HG02852 (cell line): ENCODE measurements around the gene HOXC5.

Experiments used
- ATAC-seq: cut with Tn5 transposase; IDR thresholded peaks from one replicate; pipeline ENCODE4 v1.9.1; 2021; ENCODE audit warnings: mild to moderate bottlenecking, moderate library complexity; ENCODE audit not compliant: unreplicated experiment

The HOXC5 gene

GRCh38 chr12:54032627-54033100, at the start of gene HOXC5:
HOXC5 (plus strand) TSS chr12:54033050; CDS start chr12:54033123, 73 bp downstream.
- ATAC-seq = no peak

DNA sequence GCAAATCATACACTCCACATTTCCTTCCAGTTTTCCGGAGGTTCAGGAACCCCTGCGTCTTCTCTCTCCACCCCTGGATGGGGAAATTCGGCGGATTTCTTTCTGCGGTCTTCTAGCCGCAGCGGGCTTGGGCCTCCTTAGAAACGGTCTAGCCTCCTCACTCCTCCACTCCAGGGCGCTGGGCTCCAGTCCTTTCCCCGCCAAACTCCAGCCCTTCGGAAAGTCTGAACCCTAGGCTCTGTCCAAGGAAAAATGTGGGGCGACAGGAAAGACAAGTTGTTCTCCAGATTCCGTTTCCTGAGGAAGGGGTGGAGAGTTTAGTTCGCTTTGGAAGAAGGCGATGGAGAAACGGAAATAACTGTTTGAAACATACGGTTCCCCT, 49.3 kb upstream of the HOXC5 start:
- no peak for ATAC-seq

GRCh38 chr12:53983950-53984572, 48.8 kb upstream of the HOXC5 start:
- no peak for ATAC-seq

DNA sequence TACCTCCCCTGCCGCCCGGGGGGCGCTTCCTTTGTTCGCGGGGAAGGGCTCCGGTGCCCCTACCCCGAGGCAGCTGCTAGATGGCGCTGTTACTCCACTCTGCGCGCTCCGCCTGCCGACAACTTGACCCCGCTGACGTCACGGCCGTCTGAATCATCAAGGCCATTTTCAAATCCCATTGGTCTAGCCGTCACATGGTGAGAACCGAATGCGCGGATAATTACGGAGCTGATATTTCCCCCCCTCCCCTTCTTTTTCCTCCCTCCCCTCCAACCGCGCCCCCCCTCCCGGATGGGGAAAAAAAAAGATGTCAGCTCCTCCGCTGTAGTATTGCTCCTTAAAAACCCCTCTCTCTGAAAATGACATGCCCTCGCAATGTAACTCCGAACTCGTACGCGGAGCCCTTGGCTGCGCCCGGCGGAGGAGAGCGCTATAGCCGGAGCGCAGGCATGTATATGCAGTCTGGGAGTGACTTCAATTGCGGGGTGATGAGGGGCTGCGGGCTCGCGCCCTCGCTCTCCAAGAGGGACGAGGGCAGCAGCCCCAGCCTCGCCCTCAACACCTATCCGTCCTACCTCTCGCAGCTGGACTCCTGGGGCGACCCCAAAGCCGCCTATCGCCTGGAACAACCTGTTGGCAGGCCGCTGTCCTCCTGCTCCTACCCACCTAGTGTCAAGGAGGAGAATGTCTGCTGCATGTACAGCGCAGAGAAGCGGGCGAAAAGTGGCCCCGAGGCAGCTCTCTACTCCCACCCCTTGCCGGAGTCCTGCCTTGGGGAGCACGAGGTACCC, 47.8 kb upstream of the HOXC5 start, which contains the start of gene HOXC10:
Gene HOXC10, plus strand, starts transcription at position 246 of the 791 bp plus-strand sequence. Its CDS starts 114 bp downstream, at position 360.
- no peak for ATAC-seq

GRCh38 chr12:53985692-53985993, 47.2 kb upstream of the HOXC5 start:
- ATAC-seq = no peak

DNA sequence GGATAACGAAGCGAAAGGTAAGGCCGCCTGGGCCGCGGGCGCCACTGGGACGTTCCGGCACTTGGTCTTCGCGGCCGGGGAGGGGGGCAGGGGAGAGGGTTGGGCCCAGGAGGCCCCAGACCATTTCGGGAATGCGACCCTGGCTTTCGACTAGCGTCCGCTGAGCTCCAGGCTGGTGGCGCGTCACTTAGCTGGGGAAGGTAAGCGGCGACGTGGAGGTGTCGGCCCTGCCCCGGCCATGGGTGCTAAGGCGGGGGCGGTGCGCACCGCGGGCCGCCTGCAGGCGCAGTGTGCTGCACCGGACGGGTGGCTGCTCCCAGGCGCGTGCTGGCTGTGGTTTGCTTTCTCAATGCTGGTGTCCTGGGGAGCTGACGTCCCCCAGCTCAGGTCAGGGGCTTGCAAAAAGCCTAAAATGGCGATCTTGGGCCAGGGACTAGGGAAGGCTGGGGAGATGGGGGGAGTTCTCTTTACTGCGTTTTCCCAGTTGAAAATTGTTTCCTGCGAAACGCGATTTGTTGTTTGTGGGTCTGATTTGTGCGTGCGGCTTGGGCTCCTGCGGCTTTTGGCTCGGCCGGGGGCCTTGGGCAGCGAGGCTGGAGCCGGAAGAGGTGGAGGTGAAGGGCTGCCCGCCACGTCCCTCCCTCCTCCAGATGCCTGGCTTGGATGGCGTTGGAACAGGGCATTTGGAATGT, 46.7 kb upstream of the HOXC5 start:
- no peak for ATAC-seq

GRCh38 chr12:53986686-53987483, 46.0 kb upstream of the HOXC5 start:
- ATAC-seq = no peak

GRCh38 chr12:53987787-53988230, 45.0 kb upstream of the HOXC5 start:
- no peak for ATAC-seq

GRCh38 chr12:53988541-53989226, 44.2 kb upstream of the HOXC5 start:
- no peak for ATAC-seq

DNA sequence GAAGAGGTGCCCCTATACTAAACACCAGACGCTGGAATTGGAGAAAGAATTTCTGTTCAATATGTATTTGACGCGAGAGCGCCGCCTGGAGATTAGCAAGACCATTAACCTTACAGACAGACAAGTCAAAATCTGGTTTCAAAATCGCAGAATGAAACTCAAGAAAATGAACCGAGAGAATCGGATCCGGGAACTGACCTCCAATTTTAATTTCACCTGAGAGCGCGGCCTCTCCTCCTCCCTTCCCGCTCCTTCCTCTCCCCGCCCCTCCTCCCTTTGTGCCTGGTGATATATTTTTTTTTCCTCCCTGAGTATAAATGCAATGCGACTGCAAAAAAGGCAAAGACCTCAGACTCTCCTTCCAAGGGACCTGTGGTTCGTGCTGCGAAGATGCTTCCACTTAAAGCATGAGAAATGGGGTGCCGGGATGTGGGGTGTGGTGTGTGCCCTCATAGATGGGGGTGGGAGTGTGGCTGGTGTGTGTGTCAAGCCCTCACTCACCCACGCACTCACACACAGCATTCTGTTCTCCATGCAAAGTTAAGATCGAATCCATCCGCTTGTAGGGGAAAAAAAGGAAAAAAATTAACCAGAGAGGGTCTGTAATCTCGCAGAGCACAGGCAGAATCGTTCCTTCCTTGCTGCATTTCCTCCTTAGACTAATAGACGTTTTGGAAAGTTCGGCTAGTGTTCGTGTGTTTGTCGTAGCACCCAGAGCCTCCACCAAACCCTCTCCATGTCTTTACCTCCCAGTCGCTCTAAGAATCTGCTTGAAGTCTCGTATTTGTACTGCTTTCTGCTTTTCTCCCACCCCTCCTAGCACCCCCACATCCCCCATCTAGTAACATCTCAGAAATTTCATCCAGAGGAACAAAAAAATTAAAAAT, 43.4 kb upstream of the HOXC5 start:
- ATAC-seq = no peak

DNA sequence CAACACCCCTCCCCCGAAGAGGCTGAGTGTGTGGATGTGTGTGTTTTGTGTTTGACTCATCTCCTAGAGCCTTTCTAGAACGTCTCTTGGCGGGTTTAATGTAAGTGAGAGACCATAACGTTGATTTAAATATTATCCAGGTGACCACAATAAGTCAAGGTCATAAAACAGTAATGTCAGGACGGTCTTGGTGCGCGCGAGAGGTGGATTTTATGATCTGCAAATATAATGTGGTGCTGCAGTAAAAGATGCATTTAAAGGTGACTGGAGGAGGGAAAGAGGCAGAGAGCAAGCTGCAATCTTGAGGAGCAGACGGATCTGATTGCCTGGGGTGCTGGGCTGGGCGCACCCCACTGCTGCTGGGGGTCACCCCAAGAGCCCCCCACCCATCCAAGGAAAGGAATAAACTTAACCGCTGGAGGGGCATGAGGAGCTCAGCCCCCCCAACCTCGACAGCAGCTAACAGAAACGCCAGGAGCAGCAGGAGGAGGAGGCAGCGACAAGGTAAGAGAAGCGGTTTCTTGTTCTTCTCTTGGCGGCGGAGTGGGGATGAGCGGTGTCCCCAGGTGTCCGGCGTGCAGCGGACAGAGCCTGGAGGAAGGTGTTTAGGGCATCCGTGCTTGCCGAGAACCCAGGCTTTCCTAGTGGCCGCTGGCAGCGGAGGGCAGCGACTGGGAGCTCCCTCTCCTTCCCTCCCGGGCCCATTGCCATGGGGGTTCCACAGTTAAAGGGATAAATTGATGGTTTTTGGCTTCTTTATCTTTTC, 42.4 kb upstream of the HOXC5 start:
- ATAC-seq = no peak

DNA sequence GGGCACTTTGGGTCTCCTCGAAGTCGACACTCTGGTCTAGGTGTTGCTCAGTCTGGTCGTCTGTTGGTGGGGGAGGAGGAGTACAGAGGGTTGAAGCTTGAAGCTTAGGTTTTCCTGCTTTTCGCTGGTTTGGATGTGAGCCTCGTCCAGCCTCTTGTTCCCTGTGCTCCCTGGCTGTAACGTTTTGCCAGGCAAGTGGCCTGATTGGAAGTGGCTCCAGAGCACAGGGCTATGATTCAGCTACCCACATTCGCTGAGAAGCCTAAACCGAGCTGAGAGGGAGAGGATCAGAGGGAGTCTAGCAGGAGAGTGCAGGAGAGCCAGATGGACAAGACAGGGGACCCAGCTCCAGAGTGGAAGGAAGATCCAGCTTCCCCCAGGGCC, 41.8 kb upstream of the HOXC5 start:
- no peak for ATAC-seq

DNA sequence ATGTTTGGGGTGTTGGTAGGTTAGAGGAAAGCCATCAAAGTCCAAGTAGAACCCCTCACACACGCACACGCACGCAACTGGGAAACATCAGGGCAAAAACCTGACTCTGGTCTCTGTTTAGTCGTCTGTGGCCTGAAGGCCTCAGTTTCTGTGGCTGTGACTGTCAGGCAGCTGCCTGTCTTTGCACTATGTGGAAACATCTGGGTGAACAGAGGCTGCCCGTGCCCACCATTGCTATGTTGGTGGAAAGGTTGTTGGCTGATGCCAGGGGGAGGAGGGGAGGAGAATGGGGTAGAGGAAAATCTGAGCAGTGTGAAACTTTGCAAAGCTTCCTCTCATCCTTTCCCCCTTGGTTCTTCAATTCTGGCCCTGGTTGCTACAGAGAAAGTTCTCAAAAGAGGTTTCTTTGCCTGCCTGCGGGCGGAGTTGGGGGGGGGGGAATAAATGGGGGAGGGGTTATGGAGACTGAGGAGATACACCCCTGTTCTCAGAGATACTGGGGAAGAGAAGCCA, 40.4 kb upstream of the HOXC5 start:
- no peak for ATAC-seq

- no peak for ATAC-seq
Observed at GRCh38 chr12:53993162-53994008, 39.5 kb upstream of the HOXC5 start.

GRCh38 chr12:53994009-53994263, 38.9 kb upstream of the HOXC5 start:
- no peak for ATAC-seq

DNA sequence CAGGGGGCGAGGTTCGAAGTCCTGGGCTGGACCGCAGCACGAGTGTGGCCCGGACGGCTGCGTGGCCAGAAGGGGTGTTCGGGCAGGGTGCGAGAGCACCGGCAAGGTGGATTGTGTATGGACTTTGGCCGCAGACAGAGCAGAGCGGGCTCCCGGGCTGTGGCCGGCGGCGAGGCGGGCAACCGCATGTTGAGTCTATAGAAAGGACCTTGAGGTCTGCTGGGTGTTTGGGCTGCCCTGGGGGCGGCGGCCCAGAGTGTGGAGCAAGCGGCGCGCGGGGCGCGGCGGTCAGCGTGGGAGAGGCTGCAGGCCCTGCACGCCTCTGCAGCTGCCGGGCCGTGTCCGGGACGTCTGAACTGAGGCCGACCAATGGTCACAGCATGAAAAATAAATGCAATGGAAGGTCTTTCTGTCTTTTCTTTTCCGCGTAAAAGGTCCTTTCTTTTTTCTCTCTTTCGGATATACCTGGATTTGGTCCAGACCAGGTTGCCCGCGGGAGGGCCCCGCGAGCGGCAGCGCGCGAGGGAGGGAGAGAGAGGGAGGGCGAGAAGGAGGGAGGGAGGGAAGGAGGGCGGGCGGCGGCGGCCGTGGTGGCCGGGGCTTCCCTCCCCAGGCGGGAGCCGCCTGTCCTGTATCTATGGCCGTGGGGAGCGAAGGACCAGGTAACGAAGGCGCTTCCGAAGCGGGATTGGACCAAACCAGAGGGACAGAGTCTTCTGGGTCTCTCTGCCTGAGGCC, 38.4 kb upstream of the HOXC5 start:
- ATAC-seq = no peak

- ATAC-seq = no peak
Observed at GRCh38 chr12:53995002-53995377, 37.9 kb upstream of the HOXC5 start.
